Regular cardiac myocyte (primary cell): ENCODE data around the gene PPP1R12B. TPM values are rescaled to one million over a fixed set of nuclear protein-coding genes. Genes with fewer than 3 reads are reported as not detected.

ENCODE experiments used
- total RNA-seq: library from RNA; depleted of rRNA; stranded (reverse); fragments of >200 nt; gene quantifications from 2 replicates; pipeline ENCODE4 v1.2.3, GENCODE V29; 2014

The PPP1R12B gene, protein sequence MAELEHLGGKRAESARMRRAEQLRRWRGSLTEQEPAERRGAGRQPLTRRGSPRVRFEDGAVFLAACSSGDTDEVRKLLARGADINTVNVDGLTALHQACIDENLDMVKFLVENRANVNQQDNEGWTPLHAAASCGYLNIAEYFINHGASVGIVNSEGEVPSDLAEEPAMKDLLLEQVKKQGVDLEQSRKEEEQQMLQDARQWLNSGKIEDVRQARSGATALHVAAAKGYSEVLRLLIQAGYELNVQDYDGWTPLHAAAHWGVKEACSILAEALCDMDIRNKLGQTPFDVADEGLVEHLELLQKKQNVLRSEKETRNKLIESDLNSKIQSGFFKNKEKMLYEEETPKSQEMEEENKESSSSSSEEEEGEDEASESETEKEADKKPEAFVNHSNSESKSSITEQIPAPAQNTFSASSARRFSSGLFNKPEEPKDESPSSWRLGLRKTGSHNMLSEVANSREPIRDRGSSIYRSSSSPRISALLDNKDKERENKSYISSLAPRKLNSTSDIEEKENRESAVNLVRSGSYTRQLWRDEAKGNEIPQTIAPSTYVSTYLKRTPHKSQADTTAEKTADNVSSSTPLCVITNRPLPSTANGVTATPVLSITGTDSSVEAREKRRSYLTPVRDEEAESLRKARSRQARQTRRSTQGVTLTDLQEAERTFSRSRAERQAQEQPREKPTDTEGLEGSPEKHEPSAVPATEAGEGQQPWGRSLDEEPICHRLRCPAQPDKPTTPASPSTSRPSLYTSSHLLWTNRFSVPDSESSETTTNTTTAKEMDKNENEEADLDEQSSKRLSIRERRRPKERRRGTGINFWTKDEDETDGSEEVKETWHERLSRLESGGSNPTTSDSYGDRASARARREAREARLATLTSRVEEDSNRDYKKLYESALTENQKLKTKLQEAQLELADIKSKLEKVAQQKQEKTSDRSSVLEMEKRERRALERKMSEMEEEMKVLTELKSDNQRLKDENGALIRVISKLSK
- total RNA-seq: 14.6 and 25.1 TPM in 2 replicates

DNA sequence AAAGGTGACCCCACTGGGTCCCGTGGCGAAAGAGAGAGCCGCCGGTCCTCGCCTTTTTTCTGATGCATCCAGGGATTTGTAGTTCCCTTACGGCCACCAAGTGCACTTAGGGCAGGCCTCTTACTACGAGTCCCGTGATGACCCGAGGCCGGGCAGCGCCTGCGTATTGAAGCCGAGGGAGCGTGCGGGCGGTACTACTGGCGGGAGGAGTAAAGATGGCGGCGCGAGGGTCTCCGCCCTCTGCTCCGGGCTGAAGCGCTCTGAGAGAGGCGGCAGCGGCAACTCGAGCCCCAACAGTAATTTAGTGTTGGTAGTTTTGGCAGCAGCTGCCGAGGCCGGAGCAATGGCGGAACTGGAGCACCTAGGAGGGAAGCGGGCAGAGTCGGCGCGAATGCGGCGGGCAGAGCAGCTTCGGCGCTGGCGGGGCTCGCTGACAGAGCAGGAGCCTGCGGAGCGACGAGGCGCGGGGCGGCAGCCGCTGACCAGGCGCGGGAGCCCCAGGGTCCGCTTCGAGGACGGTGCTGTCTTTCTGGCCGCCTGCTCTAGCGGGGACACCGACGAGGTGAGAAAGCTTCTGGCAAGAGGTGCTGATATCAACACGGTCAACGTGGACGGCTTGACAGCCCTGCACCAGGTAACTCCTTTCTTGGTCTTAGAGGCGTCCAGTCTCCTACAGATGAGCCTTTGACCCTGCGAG lies at the start of gene PPP1R12B:
TSS of gene PPP1R12B (plus strand) at position 191 of the 697 bp plus-strand sequence. CDS start at position 344, 153 bp downstream.

Other genes starting within 250 kb of the PPP1R12B start
- not detected in 2 replicates for gene GPR37L1, start 225.8 kb upstream of the PPP1R12B start, total RNA-seq
- gene ARL8A, start 204.0 kb upstream of the PPP1R12B start, total RNA-seq: 18.6 and 28.2 TPM in 2 replicates
- not detected in 2 replicates for gene PTPN7, start 188.1 kb upstream of the PPP1R12B start, total RNA-seq
- gene LGR6, start 154.9 kb upstream of the PPP1R12B start, total RNA-seq: not detected in 2 replicates
- 16.1 and 92.6 TPM in 2 replicates for gene UBE2T, start 6.8 kb upstream of the PPP1R12B start, total RNA-seq